ENCODE data around the gene F2RL2. TPM values are rescaled to one million over a fixed set of nuclear protein-coding genes. Genes with fewer than 3 reads are reported as not detected.

Gene F2RL2
- total and polyA plus RNA-seq, 3 donors from 2014 or later, result 0.20 TPM; not detected in 2

GRCh38 chr5:76586531-76586930 is 36.7 kb downstream of the F2RL2 start:
- TF ChIP-seq POLR2A (IDR thresholded peaks at IDR 0.05) (no peak), CTCF (IDR thresholded peaks at IDR 0.05) (no peak)
- Histone ChIP-seq H3K4me1 (no peaks in the 10 kb centered on the region), H3K4me3 (no peak overlapping the region), H3K9me3 (no peaks in the 10 kb centered on the region), H3K27me3 (no peaks in the 10 kb centered on the region), H3K36me3 (ENCODE audit: low read depth, missing control alignments) (no peaks in the 10 kb centered on the region), H3K27ac (no peak overlapping the region)
- 71 to 92% methylated on average over 3 to 4 of the region's 4 CpGs for WGBS, 2 donors
- intact Hi-C loops (cut with DNase I; ENCODE audit: low total_unique reads), result no loop called here
- no peak for DNase-seq

DNA sequence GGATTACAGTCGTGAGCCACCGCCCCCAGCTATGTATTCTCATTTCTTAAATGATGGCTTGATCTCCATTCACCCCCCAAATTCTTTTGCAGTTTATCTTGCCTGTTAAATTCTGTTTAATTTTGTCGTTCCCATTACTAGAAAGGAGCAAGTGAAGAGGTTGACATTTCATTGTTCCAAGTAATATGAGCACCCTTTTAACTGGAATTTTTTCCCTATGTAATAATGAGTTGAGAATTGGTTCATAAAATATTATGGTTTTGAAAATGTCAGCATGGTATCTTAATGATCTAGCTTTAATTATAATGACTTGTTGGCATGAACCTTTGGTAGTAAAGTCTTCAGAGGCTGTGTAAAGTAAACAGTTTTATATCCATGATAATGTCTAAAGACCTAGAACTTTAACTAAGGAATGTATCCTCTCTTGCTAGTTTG is 37.4 kb downstream of the F2RL2 start:
- no peaks in the 10 kb centered on the region for H3K27me3 ChIP-seq
- H3K36me3 ChIP-seq (ENCODE audit: low read depth, missing control alignments), result no peaks in the 10 kb centered on the region
- DNase-seq, result no peak
- no peaks in the 10 kb centered on the region for H3K9me3 ChIP-seq
- intact Hi-C loops (cut with DNase I; ENCODE audit: low total_unique reads), result no loop called here
- WGBS, 2 donors, result 71 to 80% methylated on average over 3 of the region's 3 CpGs
- TF ChIP-seq POLR2A (IDR thresholded peaks at IDR 0.05) (no peak), CTCF (IDR thresholded peaks at IDR 0.05) (no peak)
- H3K4me1 ChIP-seq, result no peaks in the 10 kb centered on the region
- no peak overlapping the region for H3K4me3 ChIP-seq
- H3K27ac ChIP-seq, result no peak overlapping the region

DNA sequence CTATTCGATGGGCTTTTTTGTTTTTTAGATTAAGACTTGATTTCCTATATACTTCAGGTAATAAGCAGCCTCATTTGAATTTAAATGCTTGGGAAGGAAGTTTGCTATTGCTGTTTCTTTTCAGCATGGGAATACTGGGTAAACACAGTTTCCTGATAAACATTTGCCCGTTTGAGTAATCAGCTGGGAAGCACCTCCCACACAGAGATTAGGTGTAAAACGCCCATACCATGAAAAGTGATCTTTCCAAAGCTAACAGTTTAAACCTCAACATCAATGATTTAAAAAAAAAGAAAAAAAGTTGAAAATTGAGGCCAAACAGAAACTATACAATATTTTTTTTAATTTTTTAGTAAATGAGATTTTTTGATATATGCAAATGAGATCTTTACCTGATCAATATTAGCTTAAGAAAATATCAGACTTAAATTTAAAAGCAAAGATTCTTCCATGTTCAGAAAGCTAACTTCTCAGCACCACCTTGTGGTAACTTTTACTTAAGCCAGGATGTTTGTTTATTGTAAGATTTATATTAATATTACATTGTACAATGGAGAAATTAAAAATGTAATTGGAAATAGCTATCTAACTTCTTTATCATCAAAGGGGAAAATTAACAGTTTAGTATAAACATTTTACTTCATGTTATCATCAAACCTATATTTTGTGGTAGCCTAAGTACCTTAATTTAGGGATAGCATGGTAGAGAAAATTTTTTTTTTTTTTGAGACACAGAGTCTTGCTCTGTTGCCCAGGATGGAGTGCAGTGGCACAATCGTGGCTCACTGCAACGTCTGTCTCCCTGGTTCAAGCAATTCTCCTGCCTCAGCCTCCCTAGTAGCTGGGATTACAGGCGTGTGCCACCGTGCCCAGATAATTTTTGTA is 39.8 kb downstream of the F2RL2 start:
- DNase-seq, result no peak
- Histone ChIP-seq H3K4me1 (no peaks in the 10 kb centered on the region), H3K9me3 (no peaks in the 10 kb centered on the region), H3K27me3 (no peaks in the 10 kb centered on the region), H3K27ac (no peak overlapping the region), H3K4me3 (no peak overlapping the region), H3K36me3 (ENCODE audit: low read depth, missing control alignments) (no peaks in the 10 kb centered on the region)
- intact Hi-C loops (cut with DNase I; ENCODE audit: low total_unique reads), result no loop called here
- WGBS, 2 donors, result 52 to 57% methylated on average over 7 of the region's 7 CpGs
- TF ChIP-seq CTCF (IDR thresholded peaks at IDR 0.05) (peak in 1 of 3 experiments; percentile 28), POLR2A (IDR thresholded peaks at IDR 0.05) (no peak)

DNA sequence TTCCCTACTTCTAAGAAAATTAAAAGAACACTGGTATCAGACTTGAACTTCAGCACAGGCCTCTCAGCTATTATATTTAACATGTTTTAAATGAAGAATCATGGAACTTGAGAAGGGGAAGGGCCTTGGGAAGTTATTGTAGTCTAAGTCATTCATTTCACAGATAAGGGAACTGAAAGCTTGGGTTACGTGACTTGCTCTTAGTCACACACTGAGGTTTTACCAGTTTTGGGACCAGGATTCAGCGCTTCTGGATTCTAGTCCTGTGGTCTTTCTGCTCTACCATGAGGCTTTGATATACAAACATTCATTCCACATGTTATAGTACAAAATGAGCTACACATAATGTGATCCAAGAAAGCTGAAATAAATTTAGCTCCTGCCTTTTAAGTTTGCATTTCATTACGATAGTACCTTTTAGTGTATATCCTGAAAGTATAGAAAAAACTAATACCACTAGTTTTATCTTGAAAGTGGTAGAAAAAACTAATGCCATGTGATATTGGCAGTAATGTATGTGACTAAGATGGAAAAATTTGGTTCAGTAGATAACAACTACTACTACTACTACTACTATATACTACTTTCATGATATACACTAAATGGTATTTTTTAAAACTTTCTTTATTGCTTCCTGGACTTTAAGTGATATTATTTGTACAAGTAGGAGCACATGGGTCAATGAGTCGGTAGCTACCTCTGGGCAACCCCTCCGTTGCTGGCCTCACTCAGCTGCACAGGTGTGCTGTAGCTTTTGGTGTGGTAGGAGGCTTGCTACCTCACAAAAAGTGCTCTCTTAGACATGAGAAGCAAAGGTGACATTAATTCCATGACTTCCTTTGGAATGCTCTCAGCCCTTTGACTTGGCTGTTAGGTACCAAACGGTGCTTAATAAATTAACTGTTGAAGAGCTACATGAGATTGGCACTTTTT is 40.7 kb downstream of the F2RL2 start:
- no peak for TF ChIP-seq POLR2A (IDR thresholded peaks at IDR 0.05)
- no peak for TF ChIP-seq CTCF (IDR thresholded peaks at IDR 0.05)
- DNase-seq, result no peak
- intact Hi-C loops (cut with DNase I; ENCODE audit: low total_unique reads), result no loop called here
- Histone ChIP-seq H3K36me3 (ENCODE audit: low read depth, missing control alignments) (no peaks in the 10 kb centered on the region), H3K4me1 (no peaks in the 10 kb centered on the region), H3K27me3 (no peaks in the 10 kb centered on the region), H3K27ac (no peak overlapping the region), H3K9me3 (no peaks in the 10 kb centered on the region), H3K4me3 (no peak overlapping the region)
- 83 to 85% methylated on average over 6 of the region's 6 CpGs for WGBS, 2 donors

Data from testis (tissue), 3 donors.